WERI-Rb-1 (cell line): Measurements from ENCODE around the gene USB1.

Experiments
- DNase-seq: peaks from one replicate; pipeline ENCODE4 v3.0.0-alpha.2; 2020
- H3K27ac ChIP-seq: fragments of 250-450 bp; sonication (Bioruptor Pico); 2 replicates; pipeline ENCODE4 v1.5.1; 2020; ENCODE audit warnings: mild to moderate bottlenecking, moderate library complexity
- H3K27me3 ChIP-seq: fragments of 250-450 bp; sonication (Bioruptor Pico); 2 replicates; pipeline ENCODE4 v1.5.1; 2021; ENCODE audit warnings: mild to moderate bottlenecking, low read depth, moderate library complexity; ENCODE audit not compliant: insufficient read depth, severe bottlenecking
- H3K36me3 ChIP-seq: fragments of 250-450 bp; sonication (Bioruptor Pico); 2 replicates; pipeline ENCODE4 v1.5.1; 2020; ENCODE audit warnings: mild to moderate bottlenecking, moderate library complexity
- H3K4me3 ChIP-seq: 2 replicates; pipeline ENCODE4 v1.5.1; 2011; ENCODE audit warnings: low read depth, mild to moderate bottlenecking, control low read depth, low read length
- H3K9me3 ChIP-seq: fragments of 250-450 bp; sonication (Bioruptor Pico); 2 replicates; pipeline ENCODE4 v1.5.1; 2021; ENCODE audit warnings: mild to moderate bottlenecking, moderate library complexity; ENCODE audit not compliant: severe bottlenecking
- CTCF ChIP-seq: IDR thresholded peaks from 2 replicates; pipeline ENCODE4 v1.5.1; 2011; ENCODE audit warnings: low read depth, mild to moderate bottlenecking, control low read depth, inconsistent platforms, low read length

The USB1 gene

GRCh38 chr16:57979006-57979585 lies 22.1 kb upstream of the USB1 start:
- H3K27me3 ChIP-seq: no peaks in the 10 kb centered on the region
- H3K4me3 ChIP-seq: no peak overlapping the region
- TF ChIP-seq CTCF: no peak
- H3K36me3 ChIP-seq: no peaks in the 10 kb centered on the region
- peak; percentile 71 for DNase-seq
- no peaks in the 10 kb centered on the region for H3K9me3 ChIP-seq
- peak overlapping the region; percentile 14 for H3K27ac ChIP-seq

- no peak for TF ChIP-seq CTCF
- H3K9me3 ChIP-seq: no peaks in the 10 kb centered on the region
- DNase-seq: no peak
- no peaks in the 10 kb centered on the region for H3K27me3 ChIP-seq
- H3K27ac ChIP-seq: no peak overlapping the region
- no peak overlapping the region for H3K4me3 ChIP-seq
- no peaks in the 10 kb centered on the region for H3K36me3 ChIP-seq
Measured at GRCh38 chr16:57981636-57982035, 19.6 kb upstream of the USB1 start.

GRCh38 chr16:57982385-57982784 lies 18.8 kb upstream of the USB1 start:
- Histone ChIP-seq H3K4me3 (no peak overlapping the region), H3K36me3 (no peaks in the 10 kb centered on the region), H3K27me3 (no peaks in the 10 kb centered on the region), H3K9me3 (no peaks in the 10 kb centered on the region), H3K27ac (no peak overlapping the region)
- no peak for TF ChIP-seq CTCF
- DNase-seq: no peak

- no peaks in the 10 kb centered on the region for H3K27me3 ChIP-seq
- no peak for TF ChIP-seq CTCF
- no peak overlapping the region for H3K27ac ChIP-seq
- H3K4me3 ChIP-seq: no peak overlapping the region
- no peak for DNase-seq
- H3K9me3 ChIP-seq: no peaks in the 10 kb centered on the region
- no peaks in the 10 kb centered on the region for H3K36me3 ChIP-seq
Measured at GRCh38 chr16:57984443-57985203, 16.6 kb upstream of the USB1 start.

GRCh38 chr16:57985204-57986181 lies 15.7 kb upstream of the USB1 start:
- no peak for DNase-seq
- Histone ChIP-seq H3K9me3 (no peaks in the 10 kb centered on the region), H3K27me3 (no peaks in the 10 kb centered on the region), H3K36me3 (no peaks in the 10 kb centered on the region), H3K27ac (no peak overlapping the region), H3K4me3 (no peak overlapping the region)
- TF ChIP-seq CTCF: no peak
